GM18502 (cell line): ENCODE results near the gene GANC.
"Not testable (repeated sequence)": the region's sequence is repeated elsewhere in the genome, so short reads cannot be mapped to it uniquely, and the experiment has no call there.

Source experiments
- ATAC-seq: cut with Tn5 transposase; IDR thresholded peaks from one replicate; pipeline ENCODE4 v1.9.1; 2021; ENCODE audit warnings: mild to moderate bottlenecking; ENCODE audit not compliant: unreplicated experiment, poor library complexity

Gene GANC, protein sequence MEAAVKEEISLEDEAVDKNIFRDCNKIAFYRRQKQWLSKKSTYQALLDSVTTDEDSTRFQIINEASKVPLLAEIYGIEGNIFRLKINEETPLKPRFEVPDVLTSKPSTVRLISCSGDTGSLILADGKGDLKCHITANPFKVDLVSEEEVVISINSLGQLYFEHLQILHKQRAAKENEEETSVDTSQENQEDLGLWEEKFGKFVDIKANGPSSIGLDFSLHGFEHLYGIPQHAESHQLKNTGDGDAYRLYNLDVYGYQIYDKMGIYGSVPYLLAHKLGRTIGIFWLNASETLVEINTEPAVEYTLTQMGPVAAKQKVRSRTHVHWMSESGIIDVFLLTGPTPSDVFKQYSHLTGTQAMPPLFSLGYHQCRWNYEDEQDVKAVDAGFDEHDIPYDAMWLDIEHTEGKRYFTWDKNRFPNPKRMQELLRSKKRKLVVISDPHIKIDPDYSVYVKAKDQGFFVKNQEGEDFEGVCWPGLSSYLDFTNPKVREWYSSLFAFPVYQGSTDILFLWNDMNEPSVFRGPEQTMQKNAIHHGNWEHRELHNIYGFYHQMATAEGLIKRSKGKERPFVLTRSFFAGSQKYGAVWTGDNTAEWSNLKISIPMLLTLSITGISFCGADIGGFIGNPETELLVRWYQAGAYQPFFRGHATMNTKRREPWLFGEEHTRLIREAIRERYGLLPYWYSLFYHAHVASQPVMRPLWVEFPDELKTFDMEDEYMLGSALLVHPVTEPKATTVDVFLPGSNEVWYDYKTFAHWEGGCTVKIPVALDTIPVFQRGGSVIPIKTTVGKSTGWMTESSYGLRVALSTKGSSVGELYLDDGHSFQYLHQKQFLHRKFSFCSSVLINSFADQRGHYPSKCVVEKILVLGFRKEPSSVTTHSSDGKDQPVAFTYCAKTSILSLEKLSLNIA (N-terminal part only)

DNA sequence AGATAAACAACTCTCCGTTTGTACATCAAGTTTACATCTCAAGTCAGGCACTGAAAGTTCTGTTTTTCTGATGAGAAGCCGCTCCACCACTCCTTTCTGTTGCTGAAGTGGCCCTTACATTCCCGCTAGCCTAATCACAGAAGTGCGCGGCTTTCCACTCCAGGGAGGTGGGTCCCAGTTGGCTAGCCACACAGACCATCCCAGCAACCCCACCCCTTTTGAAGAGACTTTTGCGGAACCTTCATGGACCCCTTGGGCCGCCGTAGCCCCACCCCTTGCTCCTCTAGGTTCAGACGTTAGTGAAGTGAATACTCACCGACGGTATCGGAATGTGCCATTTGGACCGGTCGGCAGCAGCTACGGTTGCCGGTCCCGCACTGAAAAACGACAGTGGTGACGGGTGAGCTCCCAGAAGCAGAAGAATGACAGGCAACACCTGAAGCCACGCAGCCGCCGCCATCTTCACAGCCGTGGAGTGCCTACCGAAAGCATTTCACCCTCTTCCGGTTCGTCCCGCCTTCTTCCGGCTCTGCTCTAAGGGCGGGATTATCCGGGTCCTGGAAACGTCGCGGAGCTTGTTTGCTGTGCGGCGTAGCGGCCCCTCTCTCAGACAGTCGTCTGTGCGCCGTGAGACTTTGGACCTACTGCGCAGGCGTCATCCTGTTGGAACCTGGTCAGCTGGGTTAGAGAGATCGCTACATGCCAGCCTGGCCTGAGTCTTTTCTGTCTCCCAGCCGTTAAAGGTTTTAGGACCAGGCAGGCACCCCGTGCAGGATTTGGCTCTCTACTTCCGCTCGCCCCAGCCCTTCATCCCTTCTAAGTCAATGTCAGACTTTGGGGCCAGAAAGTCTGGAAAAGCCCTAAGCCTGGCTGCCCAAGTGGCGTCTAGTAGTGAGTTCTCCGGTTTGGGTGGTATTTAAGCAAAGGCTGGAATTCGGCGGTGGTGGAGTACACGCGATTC lies at the start of gene GANC, which contains the start of gene TMEM87A:
GANC (plus strand) TSS at position 263 of the 961 bp plus-strand sequence. CDS start 1,281 bp downstream, outside the sequence.
TMEM87A (minus strand) TSS at position 495 of the 961 bp plus-strand sequence; CDS start at position 460, 35 bp downstream.
- ATAC-seq: peak; percentile 89

- ATAC-seq: no peak
Observed at GRCh38 chr15:42226648-42227047, 46.4 kb upstream of the GANC start.

- no peak for ATAC-seq
Observed at GRCh38 chr15:42228036-42228435, 45.0 kb upstream of the GANC start.

DNA sequence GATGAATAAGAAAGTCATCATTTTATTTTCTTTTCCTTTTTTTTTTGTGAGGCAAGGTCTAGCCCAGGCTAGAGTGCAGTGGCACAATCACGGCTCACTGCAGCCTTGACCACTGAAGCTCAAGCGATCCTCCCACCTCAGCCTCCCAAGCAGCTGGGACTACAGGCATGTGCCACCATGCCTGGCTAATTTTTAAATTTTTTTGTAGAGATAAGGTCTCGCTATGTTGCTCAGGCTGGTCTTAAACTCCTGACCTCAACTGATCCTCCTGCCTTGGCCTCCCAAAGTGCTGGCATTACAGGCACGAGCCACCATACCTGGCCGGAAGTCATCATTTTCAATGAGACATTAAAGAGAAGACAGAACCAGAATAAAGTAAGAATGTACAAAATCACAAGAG lies 44.0 kb upstream of the GANC start:
- ATAC-seq: not testable (repeated sequence)

GRCh38 chr15:42231088-42231487 lies 41.9 kb upstream of the GANC start:
- no peak for ATAC-seq

- no peak for ATAC-seq
Observed at GRCh38 chr15:42232606-42233005, 40.4 kb upstream of the GANC start.

DNA sequence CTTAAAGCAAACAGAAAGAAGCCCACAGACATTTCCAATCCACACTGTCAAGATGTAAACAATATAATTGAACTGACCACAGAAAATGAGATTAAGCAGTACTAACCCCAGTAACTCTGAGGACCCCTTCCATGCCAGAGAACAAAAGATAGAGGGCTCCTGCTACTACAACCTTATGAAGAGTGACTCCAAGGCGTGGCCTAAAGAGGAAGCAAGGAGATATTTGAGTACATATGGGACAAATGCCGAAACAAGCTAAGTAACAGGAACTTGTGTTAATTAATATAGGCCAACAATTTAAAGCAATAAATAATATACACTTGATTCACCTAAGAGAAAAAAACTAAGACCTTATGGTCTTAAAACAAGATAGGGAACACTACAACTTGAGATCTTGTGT lies 39.9 kb upstream of the GANC start:
- no peak for ATAC-seq

- ATAC-seq: no peak
Observed at GRCh38 chr15:42239528-42240182, 33.3 kb upstream of the GANC start.

GRCh38 chr15:42240823-42241222 lies 32.2 kb upstream of the GANC start:
- no peak for ATAC-seq

- no peak for ATAC-seq
Observed at GRCh38 chr15:42253300-42253699, 19.7 kb upstream of the GANC start.

GRCh38 chr15:42264795-42265194 lies 8.2 kb upstream of the GANC start:
- no peak for ATAC-seq

GRCh38 chr15:42267286-42267685 lies 5.7 kb upstream of the GANC start:
- no peak for ATAC-seq

GRCh38 chr15:42270551-42270950 lies 2.5 kb upstream of the GANC start:
- no peak for ATAC-seq

GRCh38 chr15:42270996-42271395 lies 2.0 kb upstream of the GANC start:
- ATAC-seq: no peak

GRCh38 chr15:42273900-42274701 lies 1.1 kb downstream of the GANC start:
- ATAC-seq: peak; percentile 41

DNA sequence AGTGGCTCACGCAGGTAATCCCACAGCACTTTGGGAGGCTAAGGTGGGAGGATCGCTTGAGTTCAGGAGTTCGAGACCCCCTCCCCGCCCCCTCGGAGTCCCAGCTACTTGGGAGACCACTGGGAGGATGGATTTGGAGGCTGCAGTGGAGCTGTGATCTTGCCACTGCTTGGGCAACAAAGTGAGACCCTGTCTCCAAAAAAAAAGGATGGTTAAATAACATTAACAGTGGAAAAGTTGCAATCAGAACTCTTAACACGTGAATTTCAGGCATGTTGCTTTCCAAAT lies 1.6 kb downstream of the GANC start:
- ATAC-seq: no peak

DNA sequence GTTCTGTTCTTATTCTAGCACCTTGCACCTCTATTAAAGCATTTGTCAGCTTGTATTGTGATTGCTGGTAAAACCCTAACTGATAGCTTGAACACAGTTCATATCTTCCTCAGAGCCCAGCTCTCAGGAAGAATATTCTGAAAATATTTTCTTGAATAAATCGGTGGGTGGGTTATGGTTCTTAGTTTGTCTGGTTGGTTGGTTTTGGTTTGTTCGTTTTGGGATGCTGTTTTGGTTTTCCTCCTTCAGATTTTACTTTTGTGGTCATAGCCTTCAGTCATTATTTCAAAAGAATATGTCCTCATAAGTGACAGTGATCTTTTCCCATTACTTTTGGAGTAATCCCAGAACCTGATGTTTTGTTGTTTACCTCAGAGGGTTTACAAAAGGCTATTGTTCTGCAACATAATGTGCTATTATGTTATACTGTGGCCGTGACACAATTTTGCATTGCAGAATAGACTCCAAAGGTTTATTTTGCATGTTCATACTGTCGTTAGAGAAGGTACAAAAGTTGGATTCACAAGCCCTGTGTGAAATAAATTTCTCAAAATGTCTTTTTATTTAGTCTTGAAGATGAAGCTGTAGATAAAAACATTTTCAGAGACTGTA lies 2.9 kb downstream of the GANC start:
- ATAC-seq: no peak

- no peak for ATAC-seq
Observed at GRCh38 chr15:42276762-42277161, 3.8 kb downstream of the GANC start.
